SK-N-MC (cell line): ENCODE measurements around the gene CHN2.

Experiments
- EZH2 ChIP-seq: fragments of 200-600 bp; sonication (generic); IDR thresholded peaks from one replicate; pipeline ENCODE4 v1.6.1; 2017; ENCODE audit warnings: antibody characterized with exemption
- POLR2AphosphoS5 ChIP-seq: IDR thresholded peaks from 2 replicates; pipeline ENCODE4 v1.6.1; 2012; ENCODE audit warnings: mild to moderate bottlenecking, low read depth, low read length, borderline replicate concordance

- TF ChIP-seq EZH2 (no peak), POLR2AphosphoS5 (no peak)
Measured at GRCh38 chr7:29429401-29429800, 234.8 kb downstream of the CHN2 start.
